ENCODE results near the gene PCDHB7. TPM values are rescaled to one million over a fixed set of nuclear protein-coding genes. Genes with fewer than 3 reads are reported as not detected.
"Not testable (repeated sequence)": the region's sequence is repeated elsewhere in the genome, so short reads cannot be mapped to it uniquely, and the experiment has no call there.

The PCDHB7 gene
- total RNA-seq, 2 donors from 2014 or later = 0.42 to 0.75 TPM

GRCh38 chr5:141208478-141208877, 36.0 kb downstream of the PCDHB7 start, which contains the start of gene PCDHB12:
PCDHB12 (plus strand) TSS chr5:141208719; CDS start chr5:141208908, 189 bp downstream.
- Mint-ChIP-seq H3K9me3 (peaks cover 24% of the 10 kb centered on the region), H3K4me1 (peaks cover 7% of the 10 kb centered on the region), H3K27ac (peak within 1 kb of the TSS; percentile 78), H3K27me3 (ENCODE audit: insufficient read depth) (peaks cover 7% of the 10 kb centered on the region), H3K36me3 (ENCODE audit: low read depth) (peaks cover 11% of the 10 kb centered on the region), H3K4me3 (peak within 1 kb of the TSS; percentile 58)
- peak; percentile 77 for TF ChIP-seq CTCF (conservative IDR thresholded peaks at IDR 0.05)
- H3K27me3 ChIP-seq (ENCODE audit: control insufficient read depth, insufficient read depth, low read length, poor library complexity, severe bottlenecking) = no peaks in the 10 kb centered on the region
- no peak within 1 kb of the TSS for H3K27ac ChIP-seq (ENCODE audit: low read depth, low read length)
- no peaks in the 10 kb centered on the region for H3K4me1 ChIP-seq (ENCODE audit: control insufficient read depth, insufficient read depth, low read length)
- no peak within 1 kb of the TSS for H3K4me3 ChIP-seq (ENCODE audit: low read length)
- WGBS, 2 experiments (ENCODE audit: insufficient coverage in 1 of 2, insufficient read length in 1 of 2) = 81 to 87% methylated on average over 10 of the region's 11 CpGs
- no peaks in the 10 kb centered on the region for H3K36me3 ChIP-seq (ENCODE audit: control insufficient read depth, insufficient read depth, low read length)
- no peak within 1 kb of the TSS for H3K9ac ChIP-seq (ENCODE audit: extremely low read depth, low read length, poor library complexity, severe bottlenecking)
- peak; percentile 70 for DNase-seq
- no peaks in the 10 kb centered on the region for H3K9me3 ChIP-seq (ENCODE audit: control insufficient read depth, low read length)

DNA sequence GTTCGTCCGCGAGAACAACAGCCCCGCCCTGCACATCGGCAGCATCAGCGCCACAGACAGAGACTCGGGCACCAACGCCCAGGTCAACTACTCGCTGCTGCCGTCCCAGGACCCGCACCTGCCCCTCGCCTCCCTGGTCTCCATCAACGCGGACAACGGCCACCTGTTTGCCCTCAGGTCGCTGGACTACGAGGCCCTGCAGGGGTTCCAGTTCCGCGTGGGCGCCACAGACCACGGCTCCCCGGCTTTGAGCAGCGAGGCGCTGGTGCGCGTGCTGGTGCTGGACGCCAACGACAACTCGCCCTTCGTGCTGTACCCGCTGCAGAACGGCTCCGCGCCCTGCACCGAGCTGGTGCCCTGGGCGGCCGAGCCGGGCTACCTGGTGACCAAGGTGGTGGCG, 37.8 kb downstream of the PCDHB7 start:
- H3K9me3 ChIP-seq (ENCODE audit: control insufficient read depth, low read length); H3K27ac Mint-ChIP-seq; H3K4me1 Mint-ChIP-seq; H3K27me3 ChIP-seq (ENCODE audit: control insufficient read depth, insufficient read depth, low read length, poor library complexity, severe bottlenecking); H3K27ac ChIP-seq (ENCODE audit: low read depth, low read length); H3K27me3 Mint-ChIP-seq (ENCODE audit: insufficient read depth); H3K4me1 ChIP-seq (ENCODE audit: control insufficient read depth, insufficient read depth, low read length); H3K36me3 ChIP-seq (ENCODE audit: control insufficient read depth, insufficient read depth, low read length); H3K9ac ChIP-seq (ENCODE audit: extremely low read depth, low read length, poor library complexity, severe bottlenecking); H3K4me3 Mint-ChIP-seq; DNase-seq; H3K4me3 ChIP-seq (ENCODE audit: low read length): not testable (repeated sequence)
- WGBS, 2 experiments (ENCODE audit: insufficient coverage in 1 of 2, insufficient read length in 1 of 2) = 95 to 100% methylated on average over 11 to 29 of the region's 39 CpGs
- Mint-ChIP-seq H3K9me3 (peaks cover 39% of the 10 kb centered on the region), H3K36me3 (ENCODE audit: low read depth) (peaks cover 18% of the 10 kb centered on the region)

DNA sequence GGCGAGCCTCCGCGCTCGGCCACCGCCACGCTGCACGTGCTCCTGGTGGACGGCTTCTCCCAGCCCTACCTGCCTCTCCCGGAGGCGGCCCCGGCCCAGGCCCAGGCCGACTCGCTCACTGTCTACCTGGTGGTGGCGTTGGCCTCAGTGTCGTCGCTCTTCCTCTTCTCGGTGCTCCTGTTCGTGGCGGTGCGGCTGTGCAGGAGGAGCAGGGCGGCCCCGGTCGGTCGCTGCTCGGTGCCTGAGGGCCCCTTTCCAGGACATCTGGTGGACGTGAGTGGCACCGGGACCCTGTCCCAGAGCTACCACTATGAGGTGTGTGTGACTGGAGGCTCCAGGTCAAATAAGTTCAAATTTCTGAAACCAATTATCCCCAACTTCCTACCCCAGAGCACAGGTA, 38.4 kb downstream of the PCDHB7 start:
- H3K36me3 Mint-ChIP-seq (ENCODE audit: low read depth) = peaks cover 19% of the 10 kb centered on the region
- not testable (repeated sequence) for H3K4me3 ChIP-seq (ENCODE audit: low read length); DNase-seq; H3K4me1 Mint-ChIP-seq; H3K9ac ChIP-seq (ENCODE audit: extremely low read depth, low read length, poor library complexity, severe bottlenecking); H3K27me3 ChIP-seq (ENCODE audit: control insufficient read depth, insufficient read depth, low read length, poor library complexity, severe bottlenecking); H3K9me3 ChIP-seq (ENCODE audit: control insufficient read depth, low read length); H3K27ac ChIP-seq (ENCODE audit: low read depth, low read length); H3K27ac Mint-ChIP-seq; H3K4me1 ChIP-seq (ENCODE audit: control insufficient read depth, insufficient read depth, low read length); H3K27me3 Mint-ChIP-seq (ENCODE audit: insufficient read depth); H3K36me3 ChIP-seq (ENCODE audit: control insufficient read depth, insufficient read depth, low read length); H3K4me3 Mint-ChIP-seq
- peaks cover 43% of the 10 kb centered on the region for H3K9me3 Mint-ChIP-seq
- 92 to 93% methylated on average over 8 to 23 of the region's 27 CpGs for WGBS, 2 experiments (ENCODE audit: insufficient coverage in 1 of 2, insufficient read length in 1 of 2)

DNA sequence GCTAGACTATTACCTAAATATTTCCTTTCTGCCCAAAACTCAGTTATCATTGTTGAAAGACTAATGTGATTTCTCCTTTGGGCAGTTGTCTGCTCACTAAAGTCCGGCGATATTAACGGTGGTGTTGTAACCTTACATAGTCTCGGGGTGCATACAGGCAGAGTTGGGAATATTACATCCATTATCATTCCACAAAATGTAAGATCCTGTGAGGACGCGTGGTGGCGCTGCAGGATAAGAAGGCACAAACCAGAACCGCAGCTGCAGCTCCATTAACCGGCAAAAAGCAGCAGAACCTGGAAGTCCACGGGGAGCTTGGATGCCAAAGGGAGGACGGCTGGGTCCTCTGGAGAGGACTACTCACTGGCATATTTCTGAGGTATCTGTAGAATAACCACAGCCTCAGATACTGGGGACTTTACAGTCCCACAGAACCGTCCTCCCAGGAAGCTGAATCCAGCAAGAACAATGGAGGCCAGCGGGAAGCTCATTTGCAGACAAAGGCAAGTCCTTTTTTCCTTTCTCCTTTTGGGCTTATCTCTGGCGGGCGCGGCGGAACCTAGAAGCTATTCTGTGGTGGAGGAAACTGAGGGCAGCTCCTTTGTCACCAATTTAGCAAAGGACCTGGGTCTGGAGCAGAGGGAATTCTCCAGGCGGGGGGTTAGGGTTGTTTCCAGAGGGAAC, 41.4 kb downstream of the PCDHB7 start, which contains the start of gene PCDHB13:
Gene PCDHB13 (plus strand): TSS at position 264 of the 684 bp plus-strand sequence. CDS start 205 bp downstream, at position 469.
- not testable (repeated sequence) for H3K36me3 ChIP-seq (ENCODE audit: control insufficient read depth, insufficient read depth, low read length); H3K27me3 Mint-ChIP-seq (ENCODE audit: insufficient read depth); H3K27ac ChIP-seq (ENCODE audit: low read depth, low read length); H3K9me3 ChIP-seq (ENCODE audit: control insufficient read depth, low read length); H3K9ac ChIP-seq (ENCODE audit: extremely low read depth, low read length, poor library complexity, severe bottlenecking); H3K4me1 Mint-ChIP-seq; H3K27me3 ChIP-seq (ENCODE audit: control insufficient read depth, insufficient read depth, low read length, poor library complexity, severe bottlenecking); H3K4me1 ChIP-seq (ENCODE audit: control insufficient read depth, insufficient read depth, low read length)
- peak; percentile 82 for DNase-seq
- H3K4me3 ChIP-seq (ENCODE audit: low read length) = peak within 1 kb of the TSS; percentile 23
- peak; percentile 76 for TF ChIP-seq CTCF (conservative IDR thresholded peaks at IDR 0.05)
- Mint-ChIP-seq H3K36me3 (ENCODE audit: low read depth) (peaks cover 27% of the 10 kb centered on the region), H3K9me3 (peaks cover 55% of the 10 kb centered on the region), H3K4me3 (peak within 1 kb of the TSS; percentile 34), H3K27ac (peak within 1 kb of the TSS; percentile 58)
- 65% methylated on average over 10 of the region's 18 CpGs; no CpG with 5 or more reads in 1 of the 2 experiments for WGBS, 2 experiments (ENCODE audit: insufficient coverage in 1 of 2, insufficient read length in 1 of 2)

DNA sequence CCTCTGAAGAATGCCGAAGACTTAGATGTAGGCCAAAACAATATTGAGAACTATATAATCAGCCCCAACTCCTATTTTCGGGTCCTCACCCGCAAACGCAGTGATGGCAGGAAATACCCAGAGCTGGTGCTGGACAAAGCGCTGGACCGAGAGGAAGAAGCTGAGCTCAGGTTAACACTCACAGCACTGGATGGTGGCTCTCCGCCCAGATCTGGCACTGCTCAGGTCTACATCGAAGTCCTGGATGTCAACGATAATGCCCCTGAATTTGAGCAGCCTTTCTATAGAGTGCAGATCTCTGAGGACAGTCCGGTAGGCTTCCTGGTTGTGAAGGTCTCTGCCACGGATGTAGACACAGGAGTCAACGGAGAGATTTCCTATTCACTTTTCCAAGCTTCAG, 42.1 kb downstream of the PCDHB7 start:
- Histone ChIP-seq H3K4me3 (ENCODE audit: low read length) (peak overlapping the region; percentile 23), H3K9me3 (ENCODE audit: control insufficient read depth, low read length) (peaks cover 11% of the 10 kb centered on the region)
- H3K27ac Mint-ChIP-seq; H3K4me1 Mint-ChIP-seq; H3K36me3 ChIP-seq (ENCODE audit: control insufficient read depth, insufficient read depth, low read length); DNase-seq; H3K27ac ChIP-seq (ENCODE audit: low read depth, low read length); H3K4me3 Mint-ChIP-seq; H3K27me3 ChIP-seq (ENCODE audit: control insufficient read depth, insufficient read depth, low read length, poor library complexity, severe bottlenecking); H3K27me3 Mint-ChIP-seq (ENCODE audit: insufficient read depth); H3K9ac ChIP-seq (ENCODE audit: extremely low read depth, low read length, poor library complexity, severe bottlenecking); H3K4me1 ChIP-seq (ENCODE audit: control insufficient read depth, insufficient read depth, low read length): not testable (repeated sequence)
- H3K36me3 Mint-ChIP-seq (ENCODE audit: low read depth) = peaks cover 27% of the 10 kb centered on the region
- peaks cover 47% of the 10 kb centered on the region for H3K9me3 Mint-ChIP-seq
- WGBS, 2 experiments (ENCODE audit: insufficient coverage in 1 of 2, insufficient read length in 1 of 2) = 91 to 92% methylated on average over 6 to 9 of the region's 12 CpGs
